Endothelial cell of umbilical vein (primary cell): Measurements from ENCODE around the gene OVOL2. TPM values are rescaled to one million over a fixed set of nuclear protein-coding genes. Genes with fewer than 3 reads are reported as not detected.

Experiments
- BruUV-seq: library from RNA; stranded (reverse); fragments of 400-500 nt; replicated peaks from 2 replicates; lab custom pipeline; 2021; lab: Mats Ljungman, UMichigan
- CTCF ChIA-PET: fragments of 300-600, 350-600 bp; sonication (Branson Sonifier 250); formaldehyde crosslinking; loops from one replicate; lab custom pipeline; 2021; ENCODE audit warnings: antibody characterized with exemption, inconsistent platforms; lab: Charles Lee
- POLR2A ChIA-PET: fragments of 300-600, 350-600 bp; sonication (Branson Sonifier 250); formaldehyde crosslinking; loops from one replicate; lab custom pipeline; 2021; ENCODE audit warnings: antibody characterized with exemption, inconsistent platforms; lab: Charles Lee
- DNase-seq: peaks from one replicate; pipeline ENCODE4 v3.0.0-alpha.2; 2011; ENCODE audit warnings: low read depth, low spot score
- FAIRE-seq: peaks from 2 replicates; lab custom pipeline; 2011; peaks lifted over from hg19 to GRCh38; lab: Jason Lieb, UNC
- H2AFZ ChIP-seq: 2 replicates; pipeline ENCODE4 v1.6.0; 2012; ENCODE audit warnings: low read depth, low read length, control low read depth, inconsistent platforms
- H3K27ac ChIP-seq: 2 replicates; pipeline ENCODE4 v1.5.1; 2011; ENCODE audit warnings: low read depth, mild to moderate bottlenecking, control low read depth, low read length, moderate library complexity; ENCODE audit not compliant: insufficient read depth
- H3K27me3 ChIP-seq, 2 experiments: 2 replicates each; pipeline versions ENCODE4 v1.6.0 to v1.6.1; 2011; ENCODE audit warnings: low read length in 2 of 2, mixed read lengths in 1 of 2; ENCODE audit not compliant: control insufficient read depth in 2 of 2, insufficient read depth in 2 of 2
- H3K36me3 ChIP-seq, 2 experiments: 2 replicates in 1 of 2; 3 replicates in 1 of 2; pipeline ENCODE4 v1.5.1; 2011; ENCODE audit warnings: low read length in 2 of 2, mild to moderate bottlenecking in 1 of 2, moderate library complexity in 1 of 2; ENCODE audit not compliant: control insufficient read depth in 2 of 2, insufficient read depth in 2 of 2; ENCODE audit errors: extremely low read depth in 1 of 2
- H3K4me1 ChIP-seq: 3 replicates; pipeline ENCODE4 v1.5.1; 2011; ENCODE audit warnings: mild to moderate bottlenecking, low read length; ENCODE audit not compliant: control insufficient read depth, insufficient read depth; ENCODE audit errors: extremely low read depth
- H3K4me2 ChIP-seq: 2 replicates; pipeline ENCODE4 v1.6.1; 2011; ENCODE audit warnings: low read length, control low read depth, mixed read lengths; ENCODE audit not compliant: insufficient read depth
- H3K4me3 ChIP-seq, 3 experiments: fragments of 200-600 bp in 1 of 3; sonication (generic), shearing (Covaris generic) in 1 of 3; replicated peaks in 1 of 3; 2 replicates each; pipeline ENCODE4 v1.5.1; 2011 to 2016; ENCODE audit warnings: control low read depth in 3 of 3, low read length in 3 of 3, mild to moderate bottlenecking in 2 of 3, inconsistent platforms in 1 of 3, low read depth in 1 of 3, moderate library complexity in 1 of 3; ENCODE audit not compliant: insufficient read depth in 1 of 3
- H3K79me2 ChIP-seq: 2 replicates; pipeline ENCODE4 v1.6.0; 2012; ENCODE audit warnings: low read length, inconsistent platforms; ENCODE audit not compliant: control insufficient read depth, insufficient read depth
- H3K9ac ChIP-seq: replicated peaks from 2 replicates; pipeline ENCODE3; 2011; ENCODE audit warnings: low read length, control low read depth; ENCODE audit not compliant: insufficient read depth; ENCODE audit errors: extremely low read depth
- H3K9me1 ChIP-seq: replicated peaks from 3 replicates; pipeline ENCODE4 v1.6.0; 2011; ENCODE audit warnings: mild to moderate bottlenecking, low read length; ENCODE audit not compliant: control insufficient read depth, insufficient read depth; ENCODE audit errors: extremely low read depth
- H3K9me3 ChIP-seq: replicated peaks from 2 replicates; pipeline ENCODE4 v1.5.1; 2012; ENCODE audit warnings: low read length, inconsistent platforms; ENCODE audit not compliant: control insufficient read depth, insufficient read depth
- H4K20me1 ChIP-seq: replicated peaks from 2 replicates; pipeline ENCODE3; 2011; ENCODE audit warnings: mild to moderate bottlenecking, low read length; ENCODE audit not compliant: control insufficient read depth, insufficient read depth; ENCODE audit errors: extremely low read depth
- EZH2 ChIP-seq: IDR thresholded peaks from 2 replicates; pipeline ENCODE4 v1.6.1; 2012; ENCODE audit warnings: borderline replicate concordance, low read depth, mild to moderate bottlenecking, moderate library complexity, low read length, inconsistent platforms; ENCODE audit not compliant: severe bottlenecking
- FOS ChIP-seq: IDR thresholded peaks from 2 replicates; pipeline ENCODE4 v1.6.1; 2011; ENCODE audit warnings: mild to moderate bottlenecking, low read length, moderate library complexity, borderline replicate concordance; ENCODE audit not compliant: insufficient read depth
- JUN ChIP-seq: IDR thresholded peaks from 2 replicates; pipeline ENCODE4 v1.6.1; 2011; ENCODE audit warnings: borderline replicate concordance, low read depth; ENCODE audit not compliant: insufficient read length, insufficient read depth
- MAX ChIP-seq: IDR thresholded peaks from 2 replicates; pipeline ENCODE4 v1.6.1; 2011; ENCODE audit not compliant: insufficient read depth, insufficient read length
- MYC ChIP-seq: IDR thresholded peaks from one replicate; pipeline ENCODE4 v1.6.1; 2011; ENCODE audit warnings: mild to moderate bottlenecking, low read depth, low read length
- POLR2A ChIP-seq: IDR thresholded peaks from 2 replicates; pipeline ENCODE4 v1.6.1; 2012; ENCODE audit warnings: low read depth, mild to moderate bottlenecking, control low read depth, low read length
- POLR2AphosphoS5 ChIP-seq: IDR thresholded peaks from 2 replicates; pipeline ENCODE4 v1.6.1; 2012; ENCODE audit warnings: low read depth, mild to moderate bottlenecking, control low read depth, low read length, moderate library complexity; ENCODE audit not compliant: insufficient read depth
- dilution Hi-C: fragments of 300-500 bp; cut with MboI; formaldehyde crosslinking; loops from one replicate; pipeline ENCODE4 v1.15.0; 2019; ENCODE audit warnings: low sequenced_read_pairs; ENCODE audit not compliant: extremely low pct_ligation_motif_present
- intact Hi-C: fragments of 100-400 bp; cut with micrococcal nuclease; formaldehyde crosslinking; loops from one replicate; pipeline ENCODE4 v1.10.0; 2022
- polyA plus RNA-seq, 4 experiments: library from polyadenylated mRNA; depleted of rRNA in 3 of 4; stranded (reverse) in 3 of 4; unstranded in 1 of 4; fragments of >200 nt; gene quantifications; 2 replicates each; pipeline versions ENCODE4 v1.2.1 to v1.2.3, GENCODE V29; 2011 to 2012; ENCODE audit warnings: missing spikeins in 1 of 4
- total RNA-seq: library from RNA; stranded (reverse); gene quantifications from 2 replicates; pipeline ENCODE4 v1.2.3, GENCODE V29; 2021
- TF ChIP-seq, protein P1 (sequence below), 2 donors: IDR thresholded peaks; 1 replicate in 1 of 2; 2 replicates in 1 of 2; pipeline ENCODE4 v1.5.1; 2011; ENCODE audit warnings: low read length in 2 of 2, mild to moderate bottlenecking in 2 of 2, moderate library complexity in 2 of 2, control low read depth in 1 of 2, inconsistent platforms in 1 of 2, low read depth in 1 of 2; ENCODE audit not compliant: insufficient read depth in 1 of 2; ENCODE audit errors: extremely low read depth in 1 of 2

OVOL2 gene
- total and polyA plus RNA-seq, 2 donors (not counting 3 experiments of a cell fraction or from before 2014, with no cell fraction given), result not detected

- CTCF ChIA-PET, result no interaction called here
- TF ChIP-seq POLR2AphosphoS5, result no peak
- TF ChIP-seq, protein P1, sequence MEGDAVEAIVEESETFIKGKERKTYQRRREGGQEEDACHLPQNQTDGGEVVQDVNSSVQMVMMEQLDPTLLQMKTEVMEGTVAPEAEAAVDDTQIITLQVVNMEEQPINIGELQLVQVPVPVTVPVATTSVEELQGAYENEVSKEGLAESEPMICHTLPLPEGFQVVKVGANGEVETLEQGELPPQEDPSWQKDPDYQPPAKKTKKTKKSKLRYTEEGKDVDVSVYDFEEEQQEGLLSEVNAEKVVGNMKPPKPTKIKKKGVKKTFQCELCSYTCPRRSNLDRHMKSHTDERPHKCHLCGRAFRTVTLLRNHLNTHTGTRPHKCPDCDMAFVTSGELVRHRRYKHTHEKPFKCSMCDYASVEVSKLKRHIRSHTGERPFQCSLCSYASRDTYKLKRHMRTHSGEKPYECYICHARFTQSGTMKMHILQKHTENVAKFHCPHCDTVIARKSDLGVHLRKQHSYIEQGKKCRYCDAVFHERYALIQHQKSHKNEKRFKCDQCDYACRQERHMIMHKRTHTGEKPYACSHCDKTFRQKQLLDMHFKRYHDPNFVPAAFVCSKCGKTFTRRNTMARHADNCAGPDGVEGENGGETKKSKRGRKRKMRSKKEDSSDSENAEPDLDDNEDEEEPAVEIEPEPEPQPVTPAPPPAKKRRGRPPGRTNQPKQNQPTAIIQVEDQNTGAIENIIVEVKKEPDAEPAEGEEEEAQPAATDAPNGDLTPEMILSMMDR (IDR thresholded peaks at IDR 0.05; ENCODE audit: extremely low read depth in 1 of 2, insufficient read depth in 1 of 2, low read depth in 1 of 2, low read length in 2 of 2), result no peak
- no peak for TF ChIP-seq MYC
Observed at GRCh38 chr20:18034039-18034438, 23.7 kb downstream of the OVOL2 start.

GRCh38 chr20:18032977-18033892, 24.5 kb downstream of the OVOL2 start:
- H3K27ac ChIP-seq, result no peak overlapping the region
- H3K4me2 ChIP-seq, result no peak overlapping the region
- no peaks in the 10 kb centered on the region for H3K9me3 ChIP-seq
- no peaks in the 10 kb centered on the region for H3K27me3 ChIP-seq
- H4K20me1 ChIP-seq, result no peaks in the 10 kb centered on the region
- POLR2A ChIA-PET, result no interaction called here
- H3K79me2 ChIP-seq, result no peaks in the 10 kb centered on the region
- no peaks in the 10 kb centered on the region for H3K36me3 ChIP-seq
- H3K4me1 ChIP-seq, result no peaks in the 10 kb centered on the region
- H3K4me3 ChIP-seq, result no peak overlapping the region
- BruUV-seq, result no TSS peak
- no peaks in the 10 kb centered on the region for H3K9me1 ChIP-seq
- CTCF ChIA-PET, result no interaction called here
- DNase-seq (no peak), FAIRE-seq (no peak)
- dilution Hi-C loops, result no loop called here
- H3K9ac ChIP-seq, result no peak overlapping the region
- H2AFZ ChIP-seq, result no peak overlapping the region
- TF ChIP-seq EZH2 (no peak), JUN (no peak), MYC (no peak), FOS (no peak), POLR2AphosphoS5 (no peak), POLR2A (no peak), MAX (no peak)
- TF ChIP-seq, protein P1 (IDR thresholded peaks at IDR 0.05; ENCODE audit: extremely low read depth in 1 of 2, insufficient read depth in 1 of 2, low read depth in 1 of 2, low read length in 2 of 2), result no peak
- intact Hi-C loops, result no loop called here

More at GRCh38 chr20:18034039-18034438, 23.7 kb downstream of the OVOL2 start:
- Histone ChIP-seq H4K20me1 (no peaks in the 10 kb centered on the region), H3K27me3 (peaks cover 0 to 2% of the 10 kb centered on the region in 2 experiments), H3K27ac (no peak overlapping the region), H3K4me3 (no peak overlapping the region), H3K36me3 (no peaks in the 10 kb centered on the region), H3K4me2 (no peak overlapping the region), H3K9me1 (no peaks in the 10 kb centered on the region), H2AFZ (no peak overlapping the region), H3K4me1 (no peaks in the 10 kb centered on the region), H3K9me3 (no peaks in the 10 kb centered on the region), H3K9ac (no peak overlapping the region), H3K79me2 (no peaks in the 10 kb centered on the region)
- POLR2A ChIA-PET, result no interaction called here
- intact Hi-C loops (no loop called here), dilution Hi-C loops (no loop called here)
- FAIRE-seq (no peak), DNase-seq (no peak)
- no TSS peak for BruUV-seq
